Loucy (cell line): ENCODE results near the gene MRPS6.

ENCODE experiments used
- EZH2phosphoT487 ChIP-seq: fragments of 200-600 bp; IDR thresholded peaks from 2 replicates; pipeline ENCODE4 v1.6.1; 2018; ENCODE audit warnings: antibody characterized with exemption, mild to moderate bottlenecking, moderate library complexity, borderline replicate concordance
- TF ChIP-seq, protein P1 (sequence below): fragments of 200-600 bp; sonication (generic); conservative IDR thresholded peaks from 2 replicates; pipeline ENCODE4 v1.5.1; 2014; ENCODE audit warnings: mild to moderate bottlenecking, antibody characterized with exemption, low read length

DNA sequence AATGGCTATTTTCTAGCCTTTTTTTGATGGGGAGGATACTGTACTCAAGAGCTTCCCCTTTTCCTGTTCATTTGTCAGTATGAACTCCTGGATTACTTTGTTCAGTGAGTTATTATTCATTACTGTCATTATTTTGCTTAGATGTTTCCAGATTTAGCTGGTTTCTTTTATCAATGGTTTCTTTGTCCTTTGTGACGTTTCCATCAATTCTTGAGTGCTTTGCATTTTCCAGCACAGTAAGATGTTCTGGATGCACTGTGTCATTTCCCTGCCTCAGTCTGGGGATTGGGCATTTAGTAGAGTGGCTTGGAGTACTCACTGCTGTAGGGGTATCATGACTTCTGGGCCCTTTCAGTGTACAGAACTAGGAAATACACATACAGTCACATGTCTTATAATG lies 34.2 kb downstream of the MRPS6 start:
- TF ChIP-seq, protein P1, sequence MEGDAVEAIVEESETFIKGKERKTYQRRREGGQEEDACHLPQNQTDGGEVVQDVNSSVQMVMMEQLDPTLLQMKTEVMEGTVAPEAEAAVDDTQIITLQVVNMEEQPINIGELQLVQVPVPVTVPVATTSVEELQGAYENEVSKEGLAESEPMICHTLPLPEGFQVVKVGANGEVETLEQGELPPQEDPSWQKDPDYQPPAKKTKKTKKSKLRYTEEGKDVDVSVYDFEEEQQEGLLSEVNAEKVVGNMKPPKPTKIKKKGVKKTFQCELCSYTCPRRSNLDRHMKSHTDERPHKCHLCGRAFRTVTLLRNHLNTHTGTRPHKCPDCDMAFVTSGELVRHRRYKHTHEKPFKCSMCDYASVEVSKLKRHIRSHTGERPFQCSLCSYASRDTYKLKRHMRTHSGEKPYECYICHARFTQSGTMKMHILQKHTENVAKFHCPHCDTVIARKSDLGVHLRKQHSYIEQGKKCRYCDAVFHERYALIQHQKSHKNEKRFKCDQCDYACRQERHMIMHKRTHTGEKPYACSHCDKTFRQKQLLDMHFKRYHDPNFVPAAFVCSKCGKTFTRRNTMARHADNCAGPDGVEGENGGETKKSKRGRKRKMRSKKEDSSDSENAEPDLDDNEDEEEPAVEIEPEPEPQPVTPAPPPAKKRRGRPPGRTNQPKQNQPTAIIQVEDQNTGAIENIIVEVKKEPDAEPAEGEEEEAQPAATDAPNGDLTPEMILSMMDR, result no peak
- TF ChIP-seq EZH2phosphoT487, result no peak
